ENCODE measurements around the gene PRICKLE2.
A peak's percentile ranks its signal among the peaks of the same experiment; 100 is the strongest.

PRICKLE2 gene

DNA sequence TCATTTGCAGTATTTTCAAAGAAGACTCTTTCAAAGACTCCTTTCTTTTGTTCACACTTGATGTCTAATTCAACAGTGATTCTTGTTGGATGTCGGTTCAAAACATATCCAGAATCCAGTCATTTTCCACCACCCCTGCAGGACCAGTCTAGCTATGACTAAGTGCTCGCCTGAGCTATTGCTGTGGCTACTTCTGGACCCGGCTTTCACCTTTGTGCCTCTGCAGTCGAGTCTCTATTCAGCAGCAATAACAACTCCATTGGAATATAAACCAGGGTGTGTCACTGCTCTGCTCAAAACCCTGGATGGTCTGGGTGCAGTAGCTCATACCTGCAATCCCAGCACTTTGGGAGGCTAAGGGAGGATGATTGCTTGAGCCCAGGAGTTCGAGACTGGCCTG is 55.0 kb downstream of the PRICKLE2 start:
- no peak overlapping the region for H3K4me3 ChIP-seq (ENCODE audit: low read depth, low read length)
- no peaks in the 10 kb centered on the region for H3K36me3 ChIP-seq (replicated peaks)
- DNase-seq: no peak
- H3K27ac ChIP-seq: no peak overlapping the region
- TF ChIP-seq, protein P1, sequence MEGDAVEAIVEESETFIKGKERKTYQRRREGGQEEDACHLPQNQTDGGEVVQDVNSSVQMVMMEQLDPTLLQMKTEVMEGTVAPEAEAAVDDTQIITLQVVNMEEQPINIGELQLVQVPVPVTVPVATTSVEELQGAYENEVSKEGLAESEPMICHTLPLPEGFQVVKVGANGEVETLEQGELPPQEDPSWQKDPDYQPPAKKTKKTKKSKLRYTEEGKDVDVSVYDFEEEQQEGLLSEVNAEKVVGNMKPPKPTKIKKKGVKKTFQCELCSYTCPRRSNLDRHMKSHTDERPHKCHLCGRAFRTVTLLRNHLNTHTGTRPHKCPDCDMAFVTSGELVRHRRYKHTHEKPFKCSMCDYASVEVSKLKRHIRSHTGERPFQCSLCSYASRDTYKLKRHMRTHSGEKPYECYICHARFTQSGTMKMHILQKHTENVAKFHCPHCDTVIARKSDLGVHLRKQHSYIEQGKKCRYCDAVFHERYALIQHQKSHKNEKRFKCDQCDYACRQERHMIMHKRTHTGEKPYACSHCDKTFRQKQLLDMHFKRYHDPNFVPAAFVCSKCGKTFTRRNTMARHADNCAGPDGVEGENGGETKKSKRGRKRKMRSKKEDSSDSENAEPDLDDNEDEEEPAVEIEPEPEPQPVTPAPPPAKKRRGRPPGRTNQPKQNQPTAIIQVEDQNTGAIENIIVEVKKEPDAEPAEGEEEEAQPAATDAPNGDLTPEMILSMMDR (IDR thresholded peaks at IDR 0.05; ENCODE audit: low read depth, low read length, missing control alignments): no peak
- in situ Hi-C loops (cut with HindIII; ENCODE audit: low pct_ligation_motif_present, low sequenced_read_pairs): no loop called here
- H3K27me3 ChIP-seq (replicated peaks): no peaks in the 10 kb centered on the region

DNA sequence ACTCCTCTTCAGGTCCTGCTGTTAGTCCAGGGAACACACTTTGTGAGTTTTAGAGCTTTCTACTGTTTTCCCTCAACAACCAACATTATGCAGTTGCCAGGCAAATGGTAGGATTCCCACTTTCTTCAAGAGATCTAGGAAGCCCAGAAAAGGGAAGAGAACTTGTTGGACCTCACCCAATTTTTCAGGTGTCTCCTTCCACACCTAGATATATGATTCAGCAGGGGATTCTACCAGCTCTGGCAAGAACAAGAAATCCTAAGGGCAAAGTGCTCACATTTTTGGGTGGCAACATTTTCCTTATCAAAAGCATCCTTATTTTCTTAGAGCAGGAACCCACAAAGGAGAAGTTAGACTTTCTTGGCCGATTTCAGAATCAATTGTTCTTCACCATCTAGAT is 57.4 kb downstream of the PRICKLE2 start:
- no peak overlapping the region for H3K27ac ChIP-seq

DNA sequence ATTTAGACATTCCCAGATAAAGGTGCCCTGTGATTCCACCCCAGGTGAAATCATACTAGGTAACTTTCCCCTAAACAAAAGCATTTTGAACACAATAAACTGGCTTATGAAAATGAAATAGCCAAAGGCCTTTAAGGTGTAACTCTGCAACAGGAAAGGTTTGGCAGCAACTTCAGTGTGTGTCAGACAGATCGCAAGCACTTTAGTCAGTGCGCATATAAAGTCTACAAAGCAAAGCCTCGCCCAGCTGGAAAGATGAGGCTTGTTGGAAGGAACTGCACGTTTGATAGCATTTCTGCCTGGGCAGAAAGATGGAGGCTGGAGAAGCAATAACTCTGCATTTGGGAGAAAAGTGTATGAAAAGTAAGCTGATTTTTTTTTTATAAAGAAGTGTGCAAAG is 57.9 kb downstream of the PRICKLE2 start:
- in situ Hi-C loops (cut with HindIII; ENCODE audit: low pct_ligation_motif_present, low sequenced_read_pairs): no loop called here
- H3K27me3 ChIP-seq (replicated peaks): no peaks in the 10 kb centered on the region
- DNase-seq: no peak
- TF ChIP-seq, protein P1 (IDR thresholded peaks at IDR 0.05; ENCODE audit: low read depth, low read length, missing control alignments): no peak
- no peaks in the 10 kb centered on the region for H3K36me3 ChIP-seq (replicated peaks)
- H3K4me3 ChIP-seq (ENCODE audit: low read depth, low read length): no peak overlapping the region
- no peak overlapping the region for H3K27ac ChIP-seq

More for the DNA sequence above, 57.4 kb downstream of the PRICKLE2 start:
- Histone ChIP-seq H3K36me3 (replicated peaks) (no peaks in the 10 kb centered on the region), H3K27me3 (replicated peaks) (no peaks in the 10 kb centered on the region), H3K4me3 (ENCODE audit: low read depth, low read length) (no peak overlapping the region)
- in situ Hi-C loops (cut with HindIII; ENCODE audit: low pct_ligation_motif_present, low sequenced_read_pairs): no loop called here
- TF ChIP-seq, protein P1 (IDR thresholded peaks at IDR 0.05; ENCODE audit: low read depth, low read length, missing control alignments): no peak
- DNase-seq: no peak

DNA sequence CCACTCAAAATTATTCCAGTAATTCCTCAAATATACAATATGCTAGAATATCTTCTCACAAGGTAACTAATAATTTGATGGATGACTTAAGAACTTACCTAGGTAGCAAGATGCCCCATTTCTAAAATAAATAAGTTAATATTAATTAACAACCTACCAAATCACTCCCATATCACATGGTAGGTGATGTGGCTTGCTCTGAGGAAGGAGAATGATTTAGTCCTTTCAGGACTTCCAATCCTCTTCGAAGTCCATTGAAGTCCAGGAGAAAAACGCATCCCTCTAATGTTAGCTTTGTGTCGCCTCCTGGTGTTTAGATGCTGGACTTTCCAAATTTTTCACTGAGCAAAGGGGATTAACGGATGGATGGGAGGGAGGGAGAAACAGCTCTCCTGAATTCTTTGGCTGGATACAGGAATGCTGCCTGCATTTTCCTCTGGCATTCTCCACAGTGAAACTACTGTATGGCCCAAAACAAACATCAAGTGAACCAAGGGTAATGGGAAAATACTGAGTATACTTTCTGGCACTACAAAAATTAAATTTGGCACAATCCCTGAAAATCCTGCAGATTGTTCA is 58.6 kb downstream of the PRICKLE2 start:
- Histone ChIP-seq H3K4me3 (ENCODE audit: low read depth, low read length) (no peak overlapping the region), H3K27me3 (replicated peaks) (no peaks in the 10 kb centered on the region), H3K36me3 (replicated peaks) (no peaks in the 10 kb centered on the region), H3K27ac (no peak overlapping the region)
- TF ChIP-seq, protein P1 (IDR thresholded peaks at IDR 0.05; ENCODE audit: low read depth, low read length, missing control alignments): peak; percentile 46
- in situ Hi-C loops (cut with HindIII; ENCODE audit: low pct_ligation_motif_present, low sequenced_read_pairs): no loop called here
- no peak for DNase-seq

DNA sequence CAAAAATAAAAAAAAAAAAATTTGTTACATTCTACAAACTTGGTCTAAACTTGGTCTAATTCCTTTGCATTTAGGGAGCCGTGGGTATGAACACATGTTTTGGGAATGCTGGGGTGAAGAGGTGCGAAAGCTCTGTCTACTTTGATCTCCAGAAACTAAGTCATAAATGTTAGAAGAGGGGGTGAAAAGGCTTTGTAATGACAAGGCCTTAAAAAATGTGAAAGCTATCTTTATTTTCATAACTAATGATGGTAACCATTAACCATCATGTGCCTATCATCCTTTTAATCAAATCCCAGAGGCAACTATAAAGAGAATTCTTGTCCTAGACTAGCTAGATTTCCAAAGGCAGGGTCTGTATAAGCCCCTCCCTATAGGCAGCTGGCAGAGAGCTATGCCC is 60.9 kb downstream of the PRICKLE2 start:
- Histone ChIP-seq H3K4me3 (ENCODE audit: low read depth, low read length) (no peak overlapping the region), H3K36me3 (replicated peaks) (peaks cover 8% of the 10 kb centered on the region), H3K27me3 (replicated peaks) (no peaks in the 10 kb centered on the region), H3K27ac (peak overlapping the region; percentile 57)
- DNase-seq: no peak
- TF ChIP-seq, protein P1 (IDR thresholded peaks at IDR 0.05; ENCODE audit: low read depth, low read length, missing control alignments): no peak
- in situ Hi-C loops (cut with HindIII; ENCODE audit: low pct_ligation_motif_present, low sequenced_read_pairs): no loop called here

DNA sequence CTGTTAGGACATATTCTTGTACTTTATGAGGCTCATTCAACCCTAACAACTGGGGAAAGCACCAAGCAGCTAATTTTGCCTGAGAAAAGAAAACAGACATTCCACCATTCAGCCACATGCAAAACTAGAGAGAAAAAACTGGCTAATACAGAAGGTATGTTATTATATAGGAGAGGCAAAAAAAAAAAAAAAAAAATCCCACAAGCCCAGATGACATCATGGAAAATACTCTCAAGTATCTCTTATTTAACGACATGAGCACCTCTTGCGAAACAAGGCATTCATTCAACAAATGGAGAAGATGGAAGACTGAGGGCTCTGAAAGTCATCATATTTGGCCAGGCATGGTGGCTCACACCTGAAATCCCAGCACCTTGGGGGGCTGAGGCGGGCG is 61.5 kb downstream of the PRICKLE2 start:
- H3K27ac ChIP-seq: peak overlapping the region; percentile 61
- no peak overlapping the region for H3K4me3 ChIP-seq (ENCODE audit: low read depth, low read length)
- in situ Hi-C loops (cut with HindIII; ENCODE audit: low pct_ligation_motif_present, low sequenced_read_pairs): no loop called here
- DNase-seq: peak; percentile 60
- TF ChIP-seq, protein P1 (IDR thresholded peaks at IDR 0.05; ENCODE audit: low read depth, low read length, missing control alignments): no peak
- H3K36me3 ChIP-seq (replicated peaks): peaks cover 14% of the 10 kb centered on the region
- H3K27me3 ChIP-seq (replicated peaks): no peaks in the 10 kb centered on the region
